ENCODE measurements around the gene MYO15B. TPM values are rescaled to one million over a fixed set of nuclear protein-coding genes. Genes with fewer than 3 reads are reported as not detected.

Gene MYO15B
- total and polyA plus RNA-seq, 2 of the 13 experiments (the other 11 are each of a cell fraction or from before 2014, with no cell fraction given), result 2.8 to 8.1 TPM

DNA sequence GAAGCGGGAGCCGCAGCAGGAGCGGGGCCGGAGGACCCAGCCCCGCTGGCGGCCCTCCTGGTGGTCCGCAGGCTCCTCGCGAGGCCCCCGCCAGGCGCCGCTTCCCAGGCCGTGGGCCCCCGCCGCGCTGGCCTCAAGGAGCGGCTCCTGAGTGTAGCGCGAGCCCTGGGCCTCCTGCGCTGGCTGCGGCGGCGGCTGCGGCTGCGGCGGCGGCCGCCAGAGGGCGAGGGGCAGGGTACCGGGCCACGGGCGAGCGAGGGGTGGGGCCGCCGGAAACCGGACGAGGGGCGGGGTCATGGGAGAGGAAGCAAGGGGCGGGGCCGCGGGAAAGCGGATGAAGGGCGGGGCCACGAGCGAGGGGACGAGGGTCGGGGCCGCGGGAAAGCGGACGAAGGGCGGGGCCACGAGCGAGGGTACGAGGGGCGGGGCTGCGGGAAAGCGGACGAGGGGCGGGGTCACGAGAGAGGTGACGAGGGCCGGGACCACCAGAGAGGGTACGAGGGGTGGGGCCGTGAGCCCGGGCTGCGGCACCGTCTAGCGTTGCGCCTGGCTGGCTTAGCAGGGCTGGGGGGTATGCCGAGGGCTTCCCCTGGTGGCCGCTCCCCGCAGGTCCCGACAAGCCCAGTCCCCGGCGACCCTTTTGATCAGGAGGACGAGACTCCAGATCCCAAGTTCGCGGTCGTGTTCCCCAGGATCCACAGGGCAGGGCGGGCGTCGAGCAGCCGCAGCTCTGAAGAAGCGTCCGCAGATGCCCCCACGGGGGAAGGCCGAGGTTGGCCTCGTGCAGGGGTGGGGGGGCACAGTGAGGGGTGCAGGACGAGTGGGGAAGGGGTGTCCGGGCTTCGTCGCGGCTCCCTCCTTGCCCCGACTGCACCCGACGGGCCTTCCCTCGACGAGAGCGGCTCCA is 1.7 kb downstream of the MYO15B start (continued):
- TF ChIP-seq, protein P1, sequence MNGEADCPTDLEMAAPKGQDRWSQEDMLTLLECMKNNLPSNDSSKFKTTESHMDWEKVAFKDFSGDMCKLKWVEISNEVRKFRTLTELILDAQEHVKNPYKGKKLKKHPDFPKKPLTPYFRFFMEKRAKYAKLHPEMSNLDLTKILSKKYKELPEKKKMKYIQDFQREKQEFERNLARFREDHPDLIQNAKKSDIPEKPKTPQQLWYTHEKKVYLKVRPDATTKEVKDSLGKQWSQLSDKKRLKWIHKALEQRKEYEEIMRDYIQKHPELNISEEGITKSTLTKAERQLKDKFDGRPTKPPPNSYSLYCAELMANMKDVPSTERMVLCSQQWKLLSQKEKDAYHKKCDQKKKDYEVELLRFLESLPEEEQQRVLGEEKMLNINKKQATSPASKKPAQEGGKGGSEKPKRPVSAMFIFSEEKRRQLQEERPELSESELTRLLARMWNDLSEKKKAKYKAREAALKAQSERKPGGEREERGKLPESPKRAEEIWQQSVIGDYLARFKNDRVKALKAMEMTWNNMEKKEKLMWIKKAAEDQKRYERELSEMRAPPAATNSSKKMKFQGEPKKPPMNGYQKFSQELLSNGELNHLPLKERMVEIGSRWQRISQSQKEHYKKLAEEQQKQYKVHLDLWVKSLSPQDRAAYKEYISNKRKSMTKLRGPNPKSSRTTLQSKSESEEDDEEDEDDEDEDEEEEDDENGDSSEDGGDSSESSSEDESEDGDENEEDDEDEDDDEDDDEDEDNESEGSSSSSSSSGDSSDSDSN (CRISPR knock-in tag; IDR thresholded peaks at IDR 0.05), result peak; percentile 51; the same call in 1 of the 2 replicates
- TF ChIP-seq, protein P2, sequence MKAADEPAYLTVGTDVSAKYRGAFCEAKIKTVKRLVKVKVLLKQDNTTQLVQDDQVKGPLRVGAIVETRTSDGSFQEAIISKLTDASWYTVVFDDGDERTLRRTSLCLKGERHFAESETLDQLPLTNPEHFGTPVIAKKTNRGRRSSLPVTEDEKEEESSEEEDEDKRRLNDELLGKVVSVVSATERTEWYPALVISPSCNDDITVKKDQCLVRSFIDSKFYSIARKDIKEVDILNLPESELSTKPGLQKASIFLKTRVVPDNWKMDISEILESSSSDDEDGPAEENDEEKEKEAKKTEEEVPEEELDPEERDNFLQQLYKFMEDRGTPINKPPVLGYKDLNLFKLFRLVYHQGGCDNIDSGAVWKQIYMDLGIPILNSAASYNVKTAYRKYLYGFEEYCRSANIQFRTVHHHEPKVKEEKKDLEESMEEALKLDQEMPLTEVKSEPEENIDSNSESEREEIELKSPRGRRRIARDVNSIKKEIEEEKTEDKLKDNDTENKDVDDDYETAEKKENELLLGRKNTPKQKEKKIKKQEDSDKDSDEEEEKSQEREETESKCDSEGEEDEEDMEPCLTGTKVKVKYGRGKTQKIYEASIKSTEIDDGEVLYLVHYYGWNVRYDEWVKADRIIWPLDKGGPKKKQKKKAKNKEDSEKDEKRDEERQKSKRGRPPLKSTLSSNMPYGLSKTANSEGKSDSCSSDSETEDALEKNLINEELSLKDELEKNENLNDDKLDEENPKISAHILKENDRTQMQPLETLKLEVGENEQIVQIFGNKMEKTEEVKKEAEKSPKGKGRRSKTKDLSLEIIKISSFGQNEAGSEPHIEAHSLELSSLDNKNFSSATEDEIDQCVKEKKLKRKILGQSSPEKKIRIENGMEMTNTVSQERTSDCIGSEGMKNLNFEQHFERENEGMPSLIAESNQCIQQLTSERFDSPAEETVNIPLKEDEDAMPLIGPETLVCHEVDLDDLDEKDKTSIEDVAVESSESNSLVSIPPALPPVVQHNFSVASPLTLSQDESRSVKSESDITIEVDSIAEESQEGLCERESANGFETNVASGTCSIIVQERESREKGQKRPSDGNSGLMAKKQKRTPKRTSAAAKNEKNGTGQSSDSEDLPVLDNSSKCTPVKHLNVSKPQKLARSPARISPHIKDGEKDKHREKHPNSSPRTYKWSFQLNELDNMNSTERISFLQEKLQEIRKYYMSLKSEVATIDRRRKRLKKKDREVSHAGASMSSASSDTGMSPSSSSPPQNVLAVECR (CRISPR knock-in tag; IDR thresholded peaks at IDR 0.05; ENCODE audit: borderline replicate concordance), result peak; percentile 64; the same call in 1 of the 2 replicates
- TF ChIP-seq ZNF564 (CRISPR knock-in tag; IDR thresholded peaks at IDR 0.05) (peak; percentile 44; the same call in 1 of the 2 replicates), ZFP41 (CRISPR knock-in tag; IDR thresholded peaks at IDR 0.05; ENCODE audit: borderline replicate concordance) (peak; percentile 54; the same call in 1 of the 2 replicates), NR2C2 (CRISPR knock-in tag; IDR thresholded peaks at IDR 0.05; ENCODE audit: borderline replicate concordance) (peak; percentile 60), ZZZ3 (CRISPR knock-in tag; IDR thresholded peaks at IDR 0.05; ENCODE audit: borderline replicate concordance) (no peak), TCF12 (IDR thresholded peaks at IDR 0.05) (no peak), TCF12 (CRISPR knock-in tag; IDR thresholded peaks at IDR 0.05) (0 out of 2 replicates have a peak, but pooled peaks have one; percentile 11), RBM22 (optimal IDR thresholded peaks at IDR 0.05; ENCODE audit: low read length) (no peak), ZNF891 (CRISPR knock-in tag; IDR thresholded peaks at IDR 0.05) (no peak), SOX13 (IDR thresholded peaks at IDR 0.05) (no peak), SOX13 (CRISPR knock-in tag; conservative IDR thresholded peaks at IDR 0.05 in 1 of 2, IDR thresholded peaks at IDR 0.05 in 1 of 2) (0 out of 4 replicates have a peak, but pooled peaks of 1 of the 2 experiments have one; percentile 5), HNF4G (IDR thresholded peaks at IDR 0.05; ENCODE audit: borderline replicate concordance, low read depth, low read length) (no peak), HNF4G (CRISPR knock-in tag; IDR thresholded peaks at IDR 0.05; ENCODE audit: borderline replicate concordance, low read depth) (peak; percentile 55; the same call in 1 of the 2 replicates), ISL2 (CRISPR knock-in tag; IDR thresholded peaks at IDR 0.05) (no peak), KDM5A (IDR thresholded peaks at IDR 0.05; ENCODE audit: borderline replicate concordance, low read length) (no peak), KDM2A (CRISPR knock-in tag; IDR thresholded peaks at IDR 0.05; ENCODE audit: borderline replicate concordance, low read depth) (peak; percentile 60), PAX8 (CRISPR knock-in tag; IDR thresholded peaks at IDR 0.05; ENCODE audit: borderline replicate concordance) (no peak)
- TF ChIP-seq, protein P3, sequence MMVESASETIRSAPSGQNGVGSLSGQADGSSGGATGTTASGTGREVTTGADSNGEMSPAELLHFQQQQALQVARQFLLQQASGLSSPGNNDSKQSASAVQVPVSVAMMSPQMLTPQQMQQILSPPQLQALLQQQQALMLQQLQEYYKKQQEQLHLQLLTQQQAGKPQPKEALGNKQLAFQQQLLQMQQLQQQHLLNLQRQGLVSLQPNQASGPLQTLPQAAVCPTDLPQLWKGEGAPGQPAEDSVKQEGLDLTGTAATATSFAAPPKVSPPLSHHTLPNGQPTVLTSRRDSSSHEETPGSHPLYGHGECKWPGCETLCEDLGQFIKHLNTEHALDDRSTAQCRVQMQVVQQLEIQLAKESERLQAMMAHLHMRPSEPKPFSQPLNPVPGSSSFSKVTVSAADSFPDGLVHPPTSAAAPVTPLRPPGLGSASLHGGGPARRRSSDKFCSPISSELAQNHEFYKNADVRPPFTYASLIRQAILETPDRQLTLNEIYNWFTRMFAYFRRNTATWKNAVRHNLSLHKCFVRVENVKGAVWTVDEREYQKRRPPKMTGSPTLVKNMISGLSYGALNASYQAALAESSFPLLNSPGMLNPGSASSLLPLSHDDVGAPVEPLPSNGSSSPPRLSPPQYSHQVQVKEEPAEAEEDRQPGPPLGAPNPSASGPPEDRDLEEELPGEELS (CRISPR knock-in tag; IDR thresholded peaks at IDR 0.05), result no peak

All from HepG2 (cell line).